NCI-H2029 treated with DMSO at 0.1 percent for 48 hours (cell line): ENCODE data around the gene MAF.

Source experiments
- DNase-seq: peaks from one replicate; lab custom pipeline; 2025; lab: John Stamatoyannopoulos, UW

MAF gene

DNA sequence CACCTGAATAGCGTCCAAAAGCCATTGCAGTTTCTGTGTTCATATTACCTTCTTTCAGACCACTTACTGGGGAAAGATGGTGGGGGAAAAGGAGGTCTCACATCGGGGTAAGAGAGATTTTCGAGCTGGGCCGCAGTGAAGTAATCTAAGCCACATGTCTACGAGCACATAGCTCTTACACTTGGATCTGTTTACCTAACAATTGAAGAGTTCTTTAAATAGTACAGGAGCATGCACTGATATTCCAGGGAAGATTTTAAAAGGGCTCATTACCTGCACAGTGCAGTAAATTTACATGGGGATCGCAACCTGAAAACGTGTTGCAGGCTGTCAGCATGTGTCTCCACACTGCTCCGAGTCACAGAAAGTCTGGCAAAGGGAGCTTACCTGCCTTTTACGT lies 12.6 kb downstream of the MAF start:
- no peak for DNase-seq

DNA sequence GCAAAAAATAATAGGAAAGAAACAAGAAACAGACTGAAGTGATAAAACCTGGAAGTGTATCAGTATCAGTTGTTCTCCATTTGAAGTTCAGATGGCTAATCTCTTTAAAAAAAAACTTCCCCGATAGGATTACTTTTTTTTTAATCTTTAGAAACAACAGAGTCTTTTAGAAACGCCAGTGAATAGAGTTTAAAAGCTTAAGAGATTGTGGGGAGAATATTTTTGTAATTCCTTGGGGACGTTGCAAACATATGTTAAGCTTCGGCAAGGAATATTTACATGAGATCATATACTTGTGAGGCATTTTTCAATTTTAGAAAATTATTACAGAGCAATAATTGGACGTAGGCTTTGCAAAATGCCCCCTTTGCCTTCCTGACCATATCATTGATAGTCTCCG lies 13.2 kb downstream of the MAF start:
- DNase-seq: no peak

DNA sequence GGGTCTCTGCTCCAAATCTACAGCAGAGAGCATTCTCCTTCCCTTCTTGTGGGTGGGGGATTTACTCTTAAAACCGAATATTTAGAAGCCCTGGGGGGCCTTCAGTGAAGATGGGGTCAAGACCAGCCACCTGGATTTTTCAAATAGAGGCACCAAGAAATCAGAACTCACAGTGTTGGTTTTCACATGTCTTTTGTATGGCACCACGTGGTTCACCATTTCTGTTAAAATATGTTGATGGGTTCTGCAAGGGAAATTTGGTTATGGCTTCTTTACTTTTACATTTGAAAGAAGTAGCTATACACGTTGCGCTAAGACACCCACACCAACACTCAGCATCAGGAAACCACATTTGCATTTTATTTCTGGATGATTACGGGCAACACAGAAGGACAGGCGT lies 17.7 kb downstream of the MAF start:
- DNase-seq: no peak

DNA sequence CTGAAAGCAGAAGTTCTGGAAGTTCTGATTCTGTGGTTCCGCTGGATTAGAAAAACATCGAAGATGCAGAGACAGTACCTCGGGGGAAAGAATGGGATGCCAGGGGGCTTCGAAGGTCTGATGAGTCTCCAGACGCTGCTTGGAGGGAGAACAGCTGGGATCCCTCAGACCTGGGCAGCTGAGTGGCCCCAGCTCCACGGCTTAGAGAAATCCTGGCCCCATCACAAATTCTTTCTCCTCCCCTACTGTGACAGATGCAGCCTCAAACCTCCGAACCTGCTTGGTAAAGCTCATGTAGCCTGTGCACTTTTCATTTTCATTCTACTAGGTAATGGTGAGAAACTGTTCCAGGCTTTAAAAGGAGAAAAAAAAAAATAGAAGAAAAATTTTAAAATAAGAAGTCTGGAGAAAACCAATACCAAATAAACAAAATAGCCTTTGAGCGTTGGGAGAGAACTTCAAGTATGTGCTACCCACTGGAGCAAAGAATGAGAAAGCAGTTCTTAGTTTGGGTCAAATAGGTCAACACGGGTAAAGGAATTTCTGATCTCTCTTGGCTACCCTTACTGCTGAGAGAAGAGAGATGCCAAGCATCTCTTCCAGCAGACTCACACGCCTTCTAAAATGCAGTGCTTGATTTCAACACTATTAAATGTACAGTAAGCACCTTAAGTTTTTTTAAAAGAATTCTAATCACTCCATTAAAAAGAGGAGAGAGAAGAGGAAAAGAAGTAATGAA lies 19.9 kb downstream of the MAF start:
- DNase-seq: no peak

DNA sequence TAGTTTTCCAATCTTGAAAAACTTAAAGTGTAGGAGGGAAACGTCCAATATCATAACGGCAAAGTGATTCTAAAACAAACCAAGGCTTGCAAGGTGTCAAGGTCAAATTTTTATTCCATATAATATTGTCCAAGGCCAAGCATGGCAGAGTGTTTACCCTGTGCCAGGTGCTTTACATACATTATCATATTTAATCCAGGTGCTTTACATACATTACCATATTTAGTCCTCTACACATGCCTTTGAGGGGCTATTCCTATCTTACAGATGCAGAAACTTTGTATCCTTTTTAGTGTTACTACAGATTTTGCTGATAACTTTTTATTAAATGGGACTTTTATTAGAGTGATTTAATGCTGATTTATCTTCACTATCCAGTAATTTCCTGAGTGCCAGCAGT lies 23.9 kb downstream of the MAF start:
- no peak for DNase-seq

- DNase-seq: no peak
Observed at GRCh38 chr16:79573884-79574283, 26.7 kb downstream of the MAF start.

- no peak for DNase-seq
Observed at GRCh38 chr16:79573071-79573470, 27.5 kb downstream of the MAF start.

GRCh38 chr16:79571903-79572535 lies 28.5 kb downstream of the MAF start:
- no peak for DNase-seq

GRCh38 chr16:79571065-79571902 lies 29.3 kb downstream of the MAF start:
- DNase-seq: no peak

GRCh38 chr16:79564671-79565107 lies 35.8 kb downstream of the MAF start:
- DNase-seq: no peak

DNA sequence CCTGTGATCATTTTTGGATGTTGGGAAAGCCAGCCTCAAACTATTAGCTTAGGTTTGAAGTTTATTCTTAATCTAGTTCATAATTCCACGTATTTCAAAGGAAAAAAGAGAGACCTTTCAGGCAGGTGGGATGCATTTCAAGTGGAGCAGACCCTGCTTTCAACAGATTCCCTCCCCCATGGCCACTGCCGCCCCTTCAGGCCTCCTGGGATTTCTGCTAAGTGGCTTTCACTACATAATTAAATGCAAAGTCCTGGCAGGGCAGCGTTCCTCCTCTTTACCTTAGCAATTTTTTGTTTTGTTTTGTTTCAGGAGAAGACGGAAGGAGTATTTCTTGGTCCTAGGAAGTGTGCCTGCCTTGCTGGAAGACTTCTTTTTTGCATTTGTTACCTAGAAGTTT lies 36.6 kb downstream of the MAF start:
- no peak for DNase-seq

DNA sequence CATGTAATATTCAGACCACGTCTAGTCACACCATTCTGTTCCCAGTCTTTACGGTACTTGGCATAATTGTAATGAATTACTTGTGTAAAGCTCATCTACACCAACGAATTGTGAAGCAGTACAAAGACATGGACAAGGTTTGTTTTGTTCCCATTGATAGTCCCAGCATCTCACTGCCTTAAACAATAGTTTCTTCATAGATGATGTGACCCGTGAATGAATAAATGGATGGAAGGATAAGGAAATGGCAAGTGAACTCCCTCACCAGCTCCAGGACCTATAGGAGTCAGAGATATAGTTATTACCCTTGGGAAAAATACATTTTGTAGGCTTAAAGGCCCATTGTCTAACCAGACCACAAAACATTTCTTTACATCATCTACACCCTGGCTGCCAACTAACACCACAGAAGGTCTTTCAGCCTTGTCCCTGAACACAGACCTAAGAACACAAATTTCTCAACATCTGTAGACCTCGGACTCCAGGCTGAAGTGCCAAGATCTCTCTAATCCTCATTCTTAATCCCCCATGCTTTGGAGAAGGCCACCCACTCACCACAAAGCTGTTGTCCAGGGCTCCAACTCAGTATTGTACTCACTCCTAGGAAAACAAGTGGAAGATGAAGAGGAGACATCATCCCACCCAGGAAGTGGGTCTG lies 38.2 kb downstream of the MAF start:
- DNase-seq: no peak

GRCh38 chr16:79561729-79562128 lies 38.8 kb downstream of the MAF start:
- DNase-seq: no peak

GRCh38 chr16:79560923-79561322 lies 39.6 kb downstream of the MAF start:
- DNase-seq: no peak

DNA sequence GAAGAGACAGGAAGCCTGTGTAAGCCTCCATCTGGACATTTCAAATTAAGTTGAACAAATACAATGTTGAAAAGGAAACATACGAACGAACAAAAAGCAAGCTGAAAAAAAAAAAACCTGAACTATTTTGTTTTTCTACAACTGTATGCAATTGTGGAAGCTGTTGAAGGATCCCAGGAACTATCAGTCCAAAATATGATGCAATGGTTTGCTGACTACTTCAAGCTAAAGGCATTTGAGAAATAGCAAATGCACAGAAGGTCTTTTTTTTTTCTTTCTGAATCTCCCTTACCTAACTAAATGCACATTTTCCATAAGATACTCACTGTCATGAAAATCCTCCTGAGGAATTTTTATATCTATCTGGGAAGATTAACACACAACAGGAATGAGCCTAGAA lies 40.2 kb downstream of the MAF start:
- DNase-seq: no peak

DNA sequence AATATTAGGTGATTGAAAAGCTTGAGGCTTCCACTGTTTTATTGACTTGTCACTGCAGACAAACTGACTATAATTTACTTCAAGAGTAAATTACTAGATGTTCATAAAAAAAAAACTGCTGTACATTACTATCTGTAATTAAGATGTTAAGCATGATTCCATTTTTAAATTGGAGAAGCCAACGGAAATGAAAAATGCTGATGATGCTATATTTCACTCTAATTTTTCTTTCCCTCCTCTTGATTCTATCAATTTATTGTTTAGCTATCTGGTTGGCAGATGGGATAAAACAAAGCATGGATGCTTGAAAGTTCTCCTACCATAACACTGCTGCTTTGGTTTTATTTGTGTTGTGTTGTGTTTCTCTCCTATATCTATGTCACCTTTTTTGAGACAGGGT lies 41.0 kb downstream of the MAF start:
- no peak for DNase-seq

DNA sequence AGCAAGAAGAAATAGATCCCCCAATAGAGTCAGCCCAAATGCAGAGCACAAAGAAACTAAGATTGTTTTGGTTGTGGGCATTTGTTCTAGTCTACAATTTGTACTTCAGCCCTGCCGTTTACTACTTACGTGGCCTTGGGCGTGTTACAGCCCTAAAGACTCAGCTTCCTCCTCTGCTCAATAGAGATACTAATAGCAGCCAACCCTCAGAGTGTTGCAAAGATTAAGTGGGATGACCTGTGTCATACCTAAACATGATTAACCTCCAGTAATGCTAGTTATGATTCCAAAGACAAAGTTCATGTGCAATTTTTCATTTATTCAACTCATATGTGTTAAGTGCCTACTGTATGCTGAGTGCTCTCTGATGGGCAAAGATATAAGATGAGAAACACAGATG lies 43.1 kb downstream of the MAF start:
- no peak for DNase-seq

DNA sequence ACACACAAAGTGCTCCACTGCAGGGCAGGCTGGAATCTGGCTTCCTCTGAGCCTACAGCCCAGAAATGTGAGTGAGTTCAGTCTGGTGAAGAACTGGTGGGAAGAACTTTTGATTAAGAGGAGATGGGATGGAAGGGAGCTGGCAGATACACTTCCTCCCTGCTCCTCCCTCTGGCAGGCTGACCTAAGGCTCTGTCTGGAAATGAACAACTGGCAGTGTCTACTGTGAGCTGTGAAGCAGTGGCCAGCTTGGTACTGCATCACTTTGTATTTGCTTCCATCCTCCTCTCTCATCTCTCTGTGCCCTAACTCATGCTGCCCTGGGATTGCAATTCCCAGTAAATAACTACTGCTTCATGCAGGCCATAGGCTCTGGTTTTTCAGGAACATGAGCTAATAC lies 45.6 kb downstream of the MAF start:
- no peak for DNase-seq

DNA sequence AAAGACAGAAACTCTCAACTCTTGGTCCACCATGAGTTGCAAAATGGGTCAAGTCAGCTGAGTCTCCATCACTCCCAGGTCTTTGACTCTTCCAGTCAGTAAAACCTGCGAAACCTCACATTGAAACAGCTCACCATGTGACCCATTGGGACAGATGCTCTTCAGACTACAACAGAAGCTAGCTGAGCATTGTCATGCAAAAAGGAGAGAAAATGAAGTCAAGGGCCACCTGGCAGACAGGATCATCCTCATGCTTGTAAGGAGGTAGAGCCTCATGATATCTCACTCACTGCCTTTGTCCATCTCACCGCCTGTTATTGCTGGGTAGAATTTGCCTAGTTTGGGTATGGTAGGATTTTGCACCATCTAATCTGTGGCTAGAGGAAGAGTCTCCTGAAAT lies 50.2 kb downstream of the MAF start:
- DNase-seq: no peak

DNA sequence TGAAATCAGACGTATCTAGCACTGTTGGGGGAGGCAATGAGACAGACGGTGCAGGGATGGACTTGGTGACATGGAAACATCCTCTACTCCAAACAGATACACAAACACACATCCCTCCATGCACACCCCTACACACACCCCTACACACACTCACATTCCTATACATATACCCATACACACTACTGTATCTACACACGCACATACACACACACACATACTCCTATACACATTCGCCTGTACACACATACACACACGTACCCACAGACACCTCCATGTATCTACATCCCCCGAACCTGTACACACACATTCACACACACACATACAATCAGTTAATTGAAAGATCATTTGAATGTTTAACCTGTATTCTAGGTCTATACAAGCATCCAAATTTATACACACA lies 53.5 kb downstream of the MAF start:
- DNase-seq: no peak
